Type B pancreatic cell (in vitro differentiated cells): ENCODE measurements around the gene PRKG1. TPM values are rescaled to one million over a fixed set of nuclear protein-coding genes. Genes with fewer than 3 reads are reported as not detected.

ENCODE experiments used
- DNase-seq: peaks from one replicate; pipeline ENCODE4 v3.0.0; 2021; ENCODE audit warnings: mixed read lengths; ENCODE audit not compliant: unreplicated experiment; ENCODE audit errors: extremely low spot score
- H3K27ac Mint-ChIP-seq: 2 replicates; pipeline ENCODE4 v1.8.0; 2021; ENCODE audit warnings: mild to moderate bottlenecking, mixed read lengths
- H3K27me3 Mint-ChIP-seq: 2 replicates; pipeline ENCODE4 v1.8.0; 2021; ENCODE audit warnings: mixed read lengths
- H3K36me3 Mint-ChIP-seq: 2 replicates; pipeline ENCODE4 v1.8.0; 2021; ENCODE audit warnings: mixed read lengths
- H3K4me1 Mint-ChIP-seq: one replicate; pipeline ENCODE4 v1.8.0; 2021; ENCODE audit warnings: mixed read lengths; ENCODE audit not compliant: unreplicated experiment
- H3K4me3 Mint-ChIP-seq: 2 replicates; pipeline ENCODE4 v1.8.0; 2021; ENCODE audit warnings: mild to moderate bottlenecking, mixed read lengths
- H3K9me3 Mint-ChIP-seq: 2 replicates; pipeline ENCODE4 v1.8.0; 2021; ENCODE audit warnings: mixed read lengths
- CTCF ChIP-seq: fragments of 200-600 bp; sonication (generic); conservative IDR thresholded peaks from 2 replicates; pipeline ENCODE4 v1.5.0; 2021; ENCODE audit warnings: antibody characterized with exemption, mild to moderate bottlenecking
- total RNA-seq: library from RNA; stranded (reverse); gene quantifications from 2 replicates; pipeline ENCODE4 v1.2.1, GENCODE V29; 2021; ENCODE audit warnings: low replicate concordance

Gene PRKG1
- total RNA-seq, 1 donor from 2014 or later: 12.3 TPM

GRCh38 chr10:51649064-51649463, 574.8 kb downstream of the PRKG1 start:
- H3K36me3 Mint-ChIP-seq: no peaks in the 10 kb centered on the region
- H3K4me1 Mint-ChIP-seq: no peaks in the 10 kb centered on the region
- no peak for DNase-seq
- TF ChIP-seq CTCF: no peak
- H3K27me3 Mint-ChIP-seq: no peaks in the 10 kb centered on the region
- no peak overlapping the region for H3K4me3 Mint-ChIP-seq
- H3K27ac Mint-ChIP-seq: no peak overlapping the region
- no peaks in the 10 kb centered on the region for H3K9me3 Mint-ChIP-seq

- DNase-seq: no peak
- no peaks in the 10 kb centered on the region for H3K36me3 Mint-ChIP-seq
- H3K4me1 Mint-ChIP-seq: no peaks in the 10 kb centered on the region
- no peak overlapping the region for H3K4me3 Mint-ChIP-seq
- H3K27me3 Mint-ChIP-seq: no peaks in the 10 kb centered on the region
- no peaks in the 10 kb centered on the region for H3K9me3 Mint-ChIP-seq
- H3K27ac Mint-ChIP-seq: no peak overlapping the region
- TF ChIP-seq CTCF: no peak
Observed at GRCh38 chr10:51651063-51651462, 576.8 kb downstream of the PRKG1 start.

- Mint-ChIP-seq H3K4me3 (no peak overlapping the region), H3K27ac (no peak overlapping the region), H3K4me1 (peaks cover 12% of the 10 kb centered on the region), H3K9me3 (no peaks in the 10 kb centered on the region), H3K36me3 (no peaks in the 10 kb centered on the region), H3K27me3 (no peaks in the 10 kb centered on the region)
- no peak for DNase-seq
- TF ChIP-seq CTCF: no peak
Observed at GRCh38 chr10:51653025-51653424, 578.7 kb downstream of the PRKG1 start.

GRCh38 chr10:51654918-51655317, 580.6 kb downstream of the PRKG1 start:
- no peak overlapping the region for H3K27ac Mint-ChIP-seq
- no peaks in the 10 kb centered on the region for H3K36me3 Mint-ChIP-seq
- peaks cover 12% of the 10 kb centered on the region for H3K4me1 Mint-ChIP-seq
- no peaks in the 10 kb centered on the region for H3K27me3 Mint-ChIP-seq
- no peak for TF ChIP-seq CTCF
- no peak for DNase-seq
- no peaks in the 10 kb centered on the region for H3K9me3 Mint-ChIP-seq
- no peak overlapping the region for H3K4me3 Mint-ChIP-seq

- Mint-ChIP-seq H3K27ac (no peak overlapping the region), H3K4me1 (peaks cover 12% of the 10 kb centered on the region), H3K36me3 (no peaks in the 10 kb centered on the region), H3K27me3 (no peaks in the 10 kb centered on the region), H3K4me3 (no peak overlapping the region), H3K9me3 (no peaks in the 10 kb centered on the region)
- DNase-seq: no peak
- no peak for TF ChIP-seq CTCF
Observed at GRCh38 chr10:51656503-51656902, 582.2 kb downstream of the PRKG1 start.

GRCh38 chr10:51658000-51658399, 583.7 kb downstream of the PRKG1 start:
- no peak for TF ChIP-seq CTCF
- H3K9me3 Mint-ChIP-seq: peaks cover 6% of the 10 kb centered on the region
- H3K36me3 Mint-ChIP-seq: no peaks in the 10 kb centered on the region
- no peak overlapping the region for H3K27ac Mint-ChIP-seq
- peaks cover 12% of the 10 kb centered on the region for H3K4me1 Mint-ChIP-seq
- peaks cover 4% of the 10 kb centered on the region for H3K27me3 Mint-ChIP-seq
- no peak for DNase-seq
- no peak overlapping the region for H3K4me3 Mint-ChIP-seq
